C4-2B (cell line): ENCODE data around the gene ASB16.

ENCODE experiments used
- H3K27ac ChIP-seq: fragments of 450-650 bp; 2 replicates; pipeline ENCODE4 v1.5.1; 2017
- CTCF ChIP-seq: fragments of 450-650 bp; conservative IDR thresholded peaks from 2 replicates; pipeline ENCODE4 v1.5.1; 2017; ENCODE audit warnings: mild to moderate bottlenecking
- ZFX ChIP-seq: fragments of 450-650 bp; IDR thresholded peaks from 2 replicates; pipeline ENCODE4 v1.6.1; 2017

ASB16 gene

GRCh38 chr17:44159519-44160210 is 10.8 kb upstream of the ASB16 start:
- no peak for TF ChIP-seq CTCF
- TF ChIP-seq ZFX = no peak
- H3K27ac ChIP-seq = no peak overlapping the region

GRCh38 chr17:44164476-44164875 is 6.0 kb upstream of the ASB16 start:
- H3K27ac ChIP-seq = no peak overlapping the region
- TF ChIP-seq CTCF (no peak), ZFX (no peak)

- TF ChIP-seq CTCF (no peak), ZFX (no peak)
- H3K27ac ChIP-seq = no peak overlapping the region
Observed at GRCh38 chr17:44167181-44167861, 3.2 kb upstream of the ASB16 start.

GRCh38 chr17:44170135-44170498 is 387 bp upstream of the ASB16 start:
- H3K27ac ChIP-seq = no peak overlapping the region
- TF ChIP-seq ZFX = no peak
- TF ChIP-seq CTCF = no peak

- TF ChIP-seq ZFX (no peak), CTCF (no peak)
Observed at GRCh38 chr17:44171931-44172455, 1.5 kb downstream of the ASB16 start.

GRCh38 chr17:44174427-44174826 is 3.9 kb downstream of the ASB16 start:
- no peak overlapping the region for H3K27ac ChIP-seq
- TF ChIP-seq CTCF = no peak
- TF ChIP-seq ZFX = no peak

More at GRCh38 chr17:44171931-44172455, 1.5 kb downstream of the ASB16 start:
- H3K27ac ChIP-seq = no peak overlapping the region

- no peak overlapping the region for H3K27ac ChIP-seq
- no peak for TF ChIP-seq CTCF
- TF ChIP-seq ZFX = no peak
Observed at GRCh38 chr17:44176257-44176656, 5.8 kb downstream of the ASB16 start.
